Stimulated activated CD4-positive, alpha-beta T cell treated with anti-CD3 and anti-CD28 coated beads, Interleukin-15, amount 100 ng/mL, for 24 hours (primary cell): ENCODE results near the gene ESYT2.
A peak's percentile ranks its signal among the peaks of the same experiment; 100 is the strongest.

Experiments
- DNase-seq: peaks from one replicate; pipeline ENCODE4 v3.0.0-alpha.2; 2020

ESYT2 gene

GRCh38 chr7:158798741-158799140 is 30.6 kb downstream of the ESYT2 start:
- DNase-seq: no peak

- DNase-seq: no peak
Observed at GRCh38 chr7:158796667-158797066, 32.6 kb downstream of the ESYT2 start.

- DNase-seq: no peak
Observed at GRCh38 chr7:158795272-158795671, 34.0 kb downstream of the ESYT2 start.

GRCh38 chr7:158791107-158791506 is 38.2 kb downstream of the ESYT2 start:
- no peak for DNase-seq

GRCh38 chr7:158789842-158790241 is 39.5 kb downstream of the ESYT2 start:
- DNase-seq: no peak

- no peak for DNase-seq
Observed at GRCh38 chr7:158786898-158787297, 42.4 kb downstream of the ESYT2 start.

- DNase-seq: no peak
Observed at GRCh38 chr7:158784270-158784669, 45.0 kb downstream of the ESYT2 start.

GRCh38 chr7:158783595-158783994 is 45.7 kb downstream of the ESYT2 start:
- DNase-seq: no peak

- DNase-seq: no peak
Observed at GRCh38 chr7:158782761-158783401, 46.4 kb downstream of the ESYT2 start.

- no peak for DNase-seq
Observed at GRCh38 chr7:158781974-158782664, 47.2 kb downstream of the ESYT2 start.

GRCh38 chr7:158781217-158781973 is 47.9 kb downstream of the ESYT2 start:
- DNase-seq: no peak

GRCh38 chr7:158779061-158780000 is 50.0 kb downstream of the ESYT2 start:
- DNase-seq: no peak

GRCh38 chr7:158778471-158778870 is 50.8 kb downstream of the ESYT2 start:
- DNase-seq: no peak

GRCh38 chr7:158777793-158778192 is 51.5 kb downstream of the ESYT2 start:
- no peak for DNase-seq

- no peak for DNase-seq
Observed at GRCh38 chr7:158776474-158776873, 52.8 kb downstream of the ESYT2 start.

GRCh38 chr7:158774952-158775351 is 54.4 kb downstream of the ESYT2 start:
- no peak for DNase-seq

GRCh38 chr7:158772916-158773315 is 56.4 kb downstream of the ESYT2 start:
- no peak for DNase-seq

GRCh38 chr7:158771213-158771834 is 58.0 kb downstream of the ESYT2 start:
- peak; percentile 16 for DNase-seq

- DNase-seq: no peak
Observed at GRCh38 chr7:158767707-158768106, 61.6 kb downstream of the ESYT2 start.

- DNase-seq: no peak
Observed at GRCh38 chr7:158766570-158767281, 62.6 kb downstream of the ESYT2 start.

GRCh38 chr7:158765020-158765419 is 64.3 kb downstream of the ESYT2 start:
- no peak for DNase-seq
